GM19025 (cell line): ENCODE measurements around the gene ADGRG6.

Experiments
- ATAC-seq: cut with Tn5 transposase; IDR thresholded peaks from one replicate; pipeline ENCODE4 v1.9.1; 2021; ENCODE audit warnings: mild to moderate bottlenecking, low read depth, moderate library complexity; ENCODE audit not compliant: unreplicated experiment

Gene ADGRG6

DNA sequence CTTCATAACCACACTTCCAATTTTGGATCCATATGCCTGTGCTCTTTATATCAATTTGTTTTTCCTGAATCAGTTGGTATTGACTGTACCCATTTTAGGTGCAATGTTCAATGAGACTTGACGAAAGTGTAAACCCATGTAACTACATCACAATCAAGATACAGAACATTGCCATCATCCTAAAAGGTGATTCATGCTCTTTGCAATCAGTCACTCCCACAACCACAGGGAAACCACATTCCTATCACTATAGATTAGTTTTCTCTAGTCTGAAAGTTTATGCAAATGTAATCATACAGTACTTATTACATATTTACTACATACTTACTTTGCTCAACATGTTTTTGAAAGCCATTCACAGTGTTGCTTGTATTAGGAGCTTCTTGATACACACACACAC is 167.4 kb downstream of the ADGRG6 start:
- ATAC-seq = no peak

DNA sequence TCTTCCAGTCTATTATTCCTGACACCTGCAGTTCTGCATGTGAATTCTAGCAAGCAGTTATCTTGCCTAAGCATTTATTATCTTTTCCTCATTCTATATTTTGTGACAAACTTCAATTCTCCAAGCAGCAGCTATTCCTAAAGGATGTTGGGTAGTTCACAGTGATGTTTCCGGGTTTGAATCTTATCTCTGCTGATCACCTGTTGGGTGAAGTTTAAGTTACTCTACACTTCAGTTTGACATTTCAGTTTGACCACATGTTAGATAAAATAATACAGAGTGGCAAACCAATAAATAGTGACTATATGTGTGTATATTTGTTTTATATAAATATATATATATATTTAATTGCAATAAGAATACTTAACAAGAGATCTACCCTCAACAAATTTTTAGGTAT is 168.6 kb downstream of the ADGRG6 start:
- no peak for ATAC-seq

DNA sequence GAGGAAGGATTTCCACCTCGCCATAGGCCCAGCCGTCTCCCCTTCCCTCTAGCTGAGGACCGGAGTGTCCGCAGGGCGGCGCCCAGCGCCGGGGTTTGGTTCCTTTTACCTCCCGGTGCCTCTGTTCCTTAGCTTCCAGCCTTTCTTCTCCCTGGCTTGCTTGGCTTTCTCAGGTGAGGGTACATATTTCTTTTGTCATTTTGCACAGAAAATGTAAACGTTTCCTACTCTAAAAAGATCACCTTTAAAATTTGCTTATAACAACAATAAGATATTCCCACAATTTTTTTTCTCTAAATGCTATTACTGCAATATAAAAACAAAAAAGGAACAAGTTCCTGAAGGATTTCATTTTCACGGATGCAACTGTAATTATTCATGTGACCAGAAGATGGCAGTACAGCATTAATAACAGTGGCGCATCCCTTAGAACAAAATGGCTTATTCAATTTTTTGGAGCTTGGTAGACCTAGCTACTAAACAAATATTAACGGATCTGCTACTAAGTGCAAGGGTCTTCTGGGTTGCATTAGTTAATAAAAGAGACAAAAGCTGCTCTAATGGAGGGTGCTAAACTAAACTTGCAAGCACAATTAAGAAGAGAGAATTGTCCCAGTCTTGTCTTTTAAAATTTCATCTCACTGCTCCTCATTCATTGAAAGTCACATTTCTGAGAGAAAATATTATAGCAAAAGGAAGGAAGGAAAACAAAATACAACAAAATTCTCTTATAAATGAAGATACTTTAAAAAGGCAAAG is 172.9 kb downstream of the ADGRG6 start:
- ATAC-seq = no peak

DNA sequence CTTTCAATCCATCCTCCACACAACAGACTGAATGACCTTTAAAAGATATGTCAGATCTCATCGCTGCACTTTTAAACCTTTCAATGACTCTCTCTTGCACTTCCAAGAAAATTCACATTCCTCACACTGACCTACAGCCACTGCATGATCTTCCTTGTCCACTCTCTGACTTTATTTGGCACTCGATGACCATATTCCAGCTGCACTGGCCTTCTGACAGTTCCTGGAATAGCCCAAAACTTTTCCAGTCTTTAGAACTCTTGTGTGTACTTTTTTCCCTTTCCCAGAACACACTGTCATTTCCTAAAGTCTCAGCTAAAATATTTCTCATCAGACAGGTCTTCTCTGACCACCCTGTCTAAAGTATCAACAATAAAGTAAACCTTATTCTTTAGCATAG is 174.6 kb downstream of the ADGRG6 start:
- no peak for ATAC-seq

DNA sequence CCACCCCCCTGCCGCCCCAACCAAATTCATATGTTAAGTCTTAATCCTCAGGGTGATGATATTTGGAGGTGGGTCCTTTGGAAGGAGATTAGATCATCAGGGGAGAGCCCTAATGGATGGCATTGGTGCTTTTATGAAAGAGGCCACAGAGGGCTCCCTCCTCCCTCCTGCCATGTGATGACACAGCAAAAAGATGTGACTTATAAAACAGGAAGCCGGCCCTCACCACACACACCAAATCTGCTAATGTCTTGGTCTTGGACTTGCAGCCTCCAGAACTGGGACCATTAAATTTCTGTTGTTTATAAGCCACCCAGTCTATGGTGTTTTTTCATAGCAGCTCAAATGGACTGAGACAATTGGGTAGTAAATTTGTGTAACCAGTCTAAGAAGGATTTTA is 176.3 kb downstream of the ADGRG6 start:
- no peak for ATAC-seq

DNA sequence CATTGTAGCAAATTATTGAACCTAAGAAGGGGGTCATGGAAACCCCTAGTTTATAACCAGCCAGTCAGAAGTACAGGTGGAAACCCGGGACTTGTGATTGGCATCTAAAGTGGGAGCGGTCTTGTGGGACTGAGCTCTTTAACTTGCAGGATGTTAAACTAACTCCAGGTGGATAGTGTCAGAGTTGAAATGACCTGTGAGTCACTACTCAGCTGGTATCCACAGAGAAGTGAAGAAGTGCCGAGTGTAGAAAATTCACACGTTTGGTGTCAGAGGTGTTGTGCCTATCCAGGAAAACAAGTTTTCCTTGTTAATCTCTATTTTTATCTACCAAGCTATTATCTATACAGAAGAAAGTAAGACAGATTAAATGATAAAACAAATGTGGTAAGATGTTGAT is 179.7 kb downstream of the ADGRG6 start:
- no peak for ATAC-seq

DNA sequence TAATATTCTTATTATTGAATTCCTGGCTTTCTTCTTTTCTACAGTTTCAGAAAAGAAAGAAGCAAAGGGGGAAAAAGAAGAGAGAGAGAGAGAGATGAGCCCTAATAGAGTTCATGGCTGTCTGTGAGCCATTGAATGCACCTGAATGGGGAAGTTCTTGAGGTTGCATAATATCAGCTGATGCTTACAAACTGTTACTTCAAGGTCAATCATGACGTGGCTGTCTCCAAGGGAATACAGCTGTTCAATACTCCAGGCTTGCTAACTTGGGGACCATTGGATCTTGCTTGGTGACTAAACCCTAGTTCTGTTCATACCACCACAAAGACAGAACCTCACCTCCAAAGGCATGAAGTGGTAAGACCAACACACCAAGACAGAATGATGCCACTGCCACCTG is 180.4 kb downstream of the ADGRG6 start:
- no peak for ATAC-seq

DNA sequence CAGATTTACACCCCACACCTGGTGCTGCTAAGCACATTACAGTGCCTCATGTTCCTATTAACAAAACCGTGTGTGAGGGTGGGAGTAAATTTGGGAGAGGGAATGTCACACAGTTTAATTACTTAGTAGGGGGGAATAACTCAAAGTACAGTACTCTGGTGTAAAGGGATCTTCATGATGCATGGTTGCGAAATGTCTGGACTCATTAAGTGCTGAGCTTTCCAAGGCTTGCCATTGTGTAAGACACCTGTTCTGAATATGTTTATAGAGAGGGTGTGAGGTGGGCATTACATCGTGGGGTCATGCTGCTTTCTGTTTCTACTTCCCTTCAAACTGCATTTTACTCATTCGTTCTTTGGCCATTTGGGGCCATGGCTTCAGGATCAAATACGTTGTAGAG is 181.2 kb downstream of the ADGRG6 start:
- no peak for ATAC-seq

DNA sequence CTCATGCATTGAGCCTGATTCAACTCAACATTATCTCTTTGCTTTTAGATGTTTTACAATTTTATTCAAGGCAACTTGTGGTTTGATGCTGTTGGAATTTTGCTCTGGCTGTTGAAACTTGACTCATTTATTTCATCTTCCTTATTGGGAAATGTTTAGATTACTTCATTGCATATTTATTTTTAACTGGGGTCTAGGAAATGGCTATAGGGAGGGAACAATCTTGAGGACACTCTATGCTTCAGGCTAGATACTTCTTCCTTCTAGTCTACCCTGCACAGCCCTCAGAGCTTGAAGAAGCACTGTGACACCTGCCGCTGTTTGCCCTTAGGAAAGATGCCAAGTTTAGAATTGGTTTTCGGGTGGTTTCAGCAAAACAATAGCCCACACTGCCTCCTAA is 183.4 kb downstream of the ADGRG6 start:
- no peak for ATAC-seq

DNA sequence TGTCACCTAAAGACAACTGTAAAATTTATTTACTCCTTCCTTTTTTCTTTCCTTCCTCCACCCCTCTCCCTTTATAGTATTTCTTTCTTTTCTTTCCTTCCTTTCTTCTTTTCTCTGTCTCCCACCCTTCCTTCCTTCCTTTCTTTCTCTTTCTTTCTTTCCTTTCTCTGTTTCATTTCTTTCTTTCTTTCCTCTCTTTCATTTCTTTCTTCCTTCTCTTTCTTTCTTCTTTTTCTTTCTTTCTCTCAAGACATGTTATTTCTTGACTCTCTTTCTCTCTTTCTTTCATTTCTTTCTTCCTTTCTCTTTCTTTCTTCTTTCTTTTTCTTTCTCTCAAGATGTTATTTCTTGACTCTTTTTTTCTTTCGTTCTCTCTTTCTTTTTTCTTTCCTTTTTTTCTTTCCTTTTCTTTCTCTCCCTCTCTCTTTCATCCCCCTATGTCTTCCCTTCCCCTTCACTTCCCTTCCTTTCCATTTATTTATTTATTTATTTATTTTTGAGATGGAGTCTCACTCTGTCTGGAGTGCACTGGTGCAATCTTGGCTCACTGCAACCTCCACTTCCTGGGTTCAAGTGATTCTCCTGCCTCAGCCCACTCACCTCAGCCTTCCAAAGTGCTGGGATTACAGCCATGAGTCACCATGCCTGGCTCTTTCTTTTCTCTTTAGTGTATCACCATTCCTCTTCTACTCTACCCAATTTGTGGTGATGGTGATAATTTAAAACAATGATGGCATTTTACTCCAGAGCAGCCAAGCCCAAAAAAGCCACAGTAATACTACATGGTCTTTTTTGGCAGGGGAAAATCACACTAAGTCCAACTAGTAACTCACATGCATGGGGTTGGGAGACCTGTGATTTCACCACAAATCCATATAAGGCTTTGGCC is 188.2 kb downstream of the ADGRG6 start:
- ATAC-seq = no peak
